ENCODE measurements around the gene RPS6KA2. TPM values are rescaled to one million over a fixed set of nuclear protein-coding genes. Genes with fewer than 3 reads are reported as not detected.

The RPS6KA2 gene
- total and polyA plus RNA-seq, 2 experiments from 2014 or later = 12.5 to 25.3 TPM

GRCh38 chr6:166446146-166446545 lies 180.9 kb downstream of the RPS6KA2 start:
- H3K4me3 Mint-ChIP-seq = no peak overlapping the region
- ATAC-seq = no peak

GRCh38 chr6:166444446-166444845 lies 182.6 kb downstream of the RPS6KA2 start:
- Histone ChIP-seq H3K9me2 (ENCODE audit: insufficient read depth) (no peaks in the 10 kb centered on the region), H3K4me2 (no peak overlapping the region), H3K27me3 (ENCODE audit: insufficient read depth) (no peaks in the 10 kb centered on the region), H3K36me3 (ENCODE audit: insufficient read depth) (no peaks in the 10 kb centered on the region), H3K27ac (ENCODE audit: low read depth) (no peak overlapping the region), H3K4me1 (ENCODE audit: insufficient read depth) (no peaks in the 10 kb centered on the region), H3F3A (replicated peaks; ENCODE audit: low read depth) (no peaks in the 10 kb centered on the region), H3K4me3 (no peak overlapping the region), H3K79me2 (replicated peaks; ENCODE audit: insufficient read depth) (no peaks in the 10 kb centered on the region), H2AFZ (no peak overlapping the region), H4K20me1 (replicated peaks; ENCODE audit: insufficient read depth) (no peaks in the 10 kb centered on the region)
- ATAC-seq (no peak), DNase-seq (ENCODE audit: low spot score) (no peak)
- peaks cover 10% of the 10 kb centered on the region for H3K27me3 Mint-ChIP-seq (ENCODE audit: insufficient read depth, low read depth, poor library complexity)
- peaks cover 25% of the 10 kb centered on the region for H3K36me3 Mint-ChIP-seq (ENCODE audit: low read depth)
- no peak overlapping the region for H3K27ac Mint-ChIP-seq
- no peaks in the 10 kb centered on the region for H3K9me3 Mint-ChIP-seq
- H3K4me3 Mint-ChIP-seq = no peak overlapping the region
- no peaks in the 10 kb centered on the region for H3K4me1 Mint-ChIP-seq
- TF ChIP-seq NANOG (IDR thresholded peaks at IDR 0.05; ENCODE audit: borderline replicate concordance) = no peak
- TF ChIP-seq POLR2AphosphoS5 (IDR thresholded peaks at IDR 0.05; ENCODE audit: low read depth) = no peak
- no peak for TF ChIP-seq ZNF114 (CRISPR knock-in tag; IDR thresholded peaks at IDR 0.05)
- TF ChIP-seq ZNF331 (CRISPR knock-in tag; IDR thresholded peaks at IDR 0.05; ENCODE audit: low read depth) = no peak
- TF ChIP-seq CREB1 (CRISPR knock-in tag; IDR thresholded peaks at IDR 0.05; ENCODE audit: low read depth) = no peak
- TF ChIP-seq REST (IDR thresholded peaks at IDR 0.05; ENCODE audit: unreplicated experiment) = no peak
- TF ChIP-seq CTCF (conservative IDR thresholded peaks at IDR 0.05; ENCODE audit: low read depth in 2 of 2) = no peak
- no peak for TF ChIP-seq JUNB (IDR thresholded peaks at IDR 0.05; ENCODE audit: unreplicated experiment)
- no peak for TF ChIP-seq EZH2phosphoT487 (IDR thresholded peaks at IDR 0.05; ENCODE audit: unreplicated experiment)

More at GRCh38 chr6:166446146-166446545, 180.9 kb downstream of the RPS6KA2 start:
- Mint-ChIP-seq H3K36me3 (ENCODE audit: low read depth) (peaks cover 38% of the 10 kb centered on the region), H3K27me3 (ENCODE audit: insufficient read depth, low read depth, poor library complexity) (peaks cover 7% of the 10 kb centered on the region), H3K9me3 (peaks cover 1% of the 10 kb centered on the region; the same call in 1 of the 3 replicates), H3K27ac (no peak overlapping the region), H3K4me1 (no peaks in the 10 kb centered on the region)
- Histone ChIP-seq H3K9me2 (ENCODE audit: insufficient read depth) (no peaks in the 10 kb centered on the region), H2AFZ (no peak overlapping the region), H3K36me3 (ENCODE audit: insufficient read depth) (no peaks in the 10 kb centered on the region), H4K20me1 (replicated peaks; ENCODE audit: insufficient read depth) (no peaks in the 10 kb centered on the region), H3K4me3 (no peak overlapping the region), H3K79me2 (replicated peaks; ENCODE audit: insufficient read depth) (no peaks in the 10 kb centered on the region), H3K27ac (ENCODE audit: low read depth) (no peak overlapping the region), H3K4me1 (ENCODE audit: insufficient read depth) (no peaks in the 10 kb centered on the region), H3K4me2 (no peak overlapping the region), H3K27me3 (ENCODE audit: insufficient read depth) (no peaks in the 10 kb centered on the region), H3F3A (replicated peaks; ENCODE audit: low read depth) (no peaks in the 10 kb centered on the region)
- DNase-seq (ENCODE audit: low spot score) = no peak
- TF ChIP-seq ETS1 (IDR thresholded peaks at IDR 0.05) (no peak), ZNF114 (CRISPR knock-in tag; IDR thresholded peaks at IDR 0.05) (no peak), JUNB (IDR thresholded peaks at IDR 0.05; ENCODE audit: unreplicated experiment) (no peak)
